Uterus (tissue), 4 donors: ENCODE results near the gene REV3L. TPM values are rescaled to one million over a fixed set of nuclear protein-coding genes. Genes with fewer than 3 reads are reported as not detected.
A peak's percentile ranks its signal among the peaks of the same experiment; 100 is the strongest.

ENCODE experiments used
- DNase-seq, 2 donors: peaks; one replicate each; pipeline ENCODE4 v3.0.0-alpha.2; 2019 to 2020
- H3K27ac ChIP-seq, 2 donors: fragments of 200-600 bp; sonication (generic); 1 replicate in 1 of 2; 2 replicates in 1 of 2; pipeline ENCODE4 v1.5.1; 2016 to 2018
- H3K27me3 ChIP-seq, 2 donors: fragments of 200-600 bp; sonication (generic); one replicate each; pipeline ENCODE4 v1.5.1; 2018 to 2019; ENCODE audit warnings: control low read depth in 1 of 2
- H3K36me3 ChIP-seq, 2 donors: fragments of 200-600 bp; sonication (generic); one replicate each; pipeline ENCODE4 v1.5.1; 2019; ENCODE audit warnings: control low read depth in 1 of 2
- H3K4me1 ChIP-seq, 2 donors: fragments of 200-600 bp; sonication (generic); one replicate each; pipeline ENCODE4 v1.5.1; 2018 to 2019; ENCODE audit warnings: control low read depth in 1 of 2
- H3K4me3 ChIP-seq, 2 donors: fragments of 200-600 bp; sonication (generic); 1 replicate in 1 of 2; 2 replicates in 1 of 2; pipeline ENCODE4 v1.5.1; 2018 to 2019; ENCODE audit warnings: mild to moderate bottlenecking in 1 of 2
- H3K9me3 ChIP-seq, 2 donors: fragments of 200-600 bp; sonication (generic); one replicate each; pipeline ENCODE4 v1.5.1; 2019; ENCODE audit warnings: control low read depth in 1 of 2
- POLR2A ChIP-seq, 2 donors: fragments of 450-650 bp; IDR thresholded peaks; one replicate each; pipeline ENCODE4 v1.6.1; 2016; ENCODE audit warnings: antibody characterized with exemption in 2 of 2, mild to moderate bottlenecking in 1 of 2, moderate library complexity in 1 of 2
- intact Hi-C: fragments of 100-400 bp; cut with DNase I; formaldehyde crosslinking; loops from one replicate; pipeline ENCODE4 v1.15.1; 2023; ENCODE audit warnings: low total_unique reads
- total RNA-seq, 4 donors: library from RNA; depleted of rRNA in 3 of 4; stranded (reverse); fragments of >200 nt in 3 of 4; gene quantifications; one replicate each; pipeline versions ENCODE4 v1.1.0 to v1.2.4, GENCODE V29; 2014 to 2023
- TF ChIP-seq, protein P1 (sequence below), 4 experiments: fragments of 200-600 bp in 2 of 4; fragments of 450-650 bp in 2 of 4; sonication (generic) in 2 of 4; IDR thresholded peaks; one replicate each; pipeline ENCODE4 v1.5.1; 2016 to 2019; ENCODE audit warnings: antibody characterized with exemption in 4 of 4, mild to moderate bottlenecking in 2 of 4, moderate library complexity in 1 of 4
- donor health status: DM: yes; HTN: yes; CAD: no.

The REV3L gene
- total RNA-seq, 4 donors from 2014 or later, result 67.9 to 318 (median 127) TPM

DNA sequence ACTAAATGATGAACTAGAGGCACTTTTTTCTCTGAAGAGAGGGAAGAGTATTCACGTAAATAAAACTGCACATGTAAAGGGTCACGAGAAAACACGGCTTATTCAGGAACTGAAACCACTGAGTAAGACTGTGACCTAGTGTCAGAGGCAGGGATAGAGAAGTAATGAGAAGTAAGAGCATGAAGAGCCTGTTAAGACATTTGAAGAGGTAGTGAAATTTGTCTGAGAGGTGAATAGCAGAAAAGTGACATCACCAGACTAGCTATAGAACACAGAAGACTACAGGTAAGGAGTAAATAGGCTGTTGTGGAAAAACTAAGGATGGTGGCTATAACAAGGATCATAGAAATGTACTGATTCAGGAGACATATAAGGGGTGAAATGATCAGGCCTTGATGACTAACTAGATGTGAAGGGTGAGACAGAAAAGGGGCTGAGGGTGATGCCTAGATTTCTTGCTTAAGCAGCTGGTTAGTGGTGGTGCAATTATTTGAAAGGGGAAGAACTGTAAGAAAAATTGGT, 76.8 kb downstream of the REV3L start:
- no peaks in the 10 kb centered on the region for H3K4me1 ChIP-seq
- TF ChIP-seq, protein P1, sequence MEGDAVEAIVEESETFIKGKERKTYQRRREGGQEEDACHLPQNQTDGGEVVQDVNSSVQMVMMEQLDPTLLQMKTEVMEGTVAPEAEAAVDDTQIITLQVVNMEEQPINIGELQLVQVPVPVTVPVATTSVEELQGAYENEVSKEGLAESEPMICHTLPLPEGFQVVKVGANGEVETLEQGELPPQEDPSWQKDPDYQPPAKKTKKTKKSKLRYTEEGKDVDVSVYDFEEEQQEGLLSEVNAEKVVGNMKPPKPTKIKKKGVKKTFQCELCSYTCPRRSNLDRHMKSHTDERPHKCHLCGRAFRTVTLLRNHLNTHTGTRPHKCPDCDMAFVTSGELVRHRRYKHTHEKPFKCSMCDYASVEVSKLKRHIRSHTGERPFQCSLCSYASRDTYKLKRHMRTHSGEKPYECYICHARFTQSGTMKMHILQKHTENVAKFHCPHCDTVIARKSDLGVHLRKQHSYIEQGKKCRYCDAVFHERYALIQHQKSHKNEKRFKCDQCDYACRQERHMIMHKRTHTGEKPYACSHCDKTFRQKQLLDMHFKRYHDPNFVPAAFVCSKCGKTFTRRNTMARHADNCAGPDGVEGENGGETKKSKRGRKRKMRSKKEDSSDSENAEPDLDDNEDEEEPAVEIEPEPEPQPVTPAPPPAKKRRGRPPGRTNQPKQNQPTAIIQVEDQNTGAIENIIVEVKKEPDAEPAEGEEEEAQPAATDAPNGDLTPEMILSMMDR (IDR thresholded peaks at IDR 0.05), result no peak
- no peak for TF ChIP-seq POLR2A (IDR thresholded peaks at IDR 0.05)
- intact Hi-C loops, result no loop called here
- no peak for DNase-seq
- H3K4me3 ChIP-seq, result no peak overlapping the region
- peak overlapping the region in 1 of 2 donors; percentile 36 for H3K27ac ChIP-seq
- no peaks in the 10 kb centered on the region for H3K36me3 ChIP-seq
- H3K27me3 ChIP-seq, result no peaks in the 10 kb centered on the region
- peaks cover 0 to 9% of the 10 kb centered on the region in 2 donors for H3K9me3 ChIP-seq

DNA sequence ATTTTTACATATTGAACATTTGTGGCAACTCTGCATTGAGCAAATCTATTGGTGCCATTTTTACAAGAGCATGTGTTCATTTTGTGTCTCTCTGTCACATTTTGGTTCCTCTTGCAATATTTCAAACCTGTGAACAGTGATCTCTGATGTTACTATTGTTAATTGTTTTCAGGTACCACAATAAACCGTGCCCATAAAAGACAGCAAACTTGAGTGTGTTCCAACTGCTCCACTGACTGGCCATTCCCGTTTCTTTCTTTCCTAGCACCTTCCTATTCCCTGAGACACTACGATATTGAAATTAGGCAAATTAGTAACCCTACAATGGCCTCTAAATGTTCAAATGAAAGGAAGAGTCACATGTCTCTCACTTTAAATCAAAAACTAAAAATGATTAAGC, 79.6 kb downstream of the REV3L start:
- H3K36me3 ChIP-seq, result no peaks in the 10 kb centered on the region

GRCh38 chr6:111399626-111400025, 83.4 kb downstream of the REV3L start:
- H3K9me3 ChIP-seq, result peaks cover 0 to 7% of the 10 kb centered on the region in 2 donors
- intact Hi-C loops, result no loop called here
- H3K4me1 ChIP-seq, result no peaks in the 10 kb centered on the region
- no peaks in the 10 kb centered on the region for H3K36me3 ChIP-seq
- TF ChIP-seq, protein P1 (IDR thresholded peaks at IDR 0.05), result no peak
- no peak for TF ChIP-seq POLR2A (IDR thresholded peaks at IDR 0.05)
- no peaks in the 10 kb centered on the region for H3K27me3 ChIP-seq
- H3K27ac ChIP-seq, result no peak overlapping the region
- H3K4me3 ChIP-seq, result no peak overlapping the region
- no peak for DNase-seq

More for the DNA sequence above, 79.6 kb downstream of the REV3L start:
- TF ChIP-seq POLR2A (IDR thresholded peaks at IDR 0.05), result no peak
- TF ChIP-seq, protein P1 (IDR thresholded peaks at IDR 0.05), result no peak
- H3K27ac ChIP-seq, result no peak overlapping the region
- H3K27me3 ChIP-seq, result no peaks in the 10 kb centered on the region
- H3K4me3 ChIP-seq, result no peak overlapping the region
- intact Hi-C loops, result no loop called here
- DNase-seq, result no peak
- no peaks in the 10 kb centered on the region for H3K4me1 ChIP-seq
- H3K9me3 ChIP-seq, result peaks cover 0 to 9% of the 10 kb centered on the region in 2 donors

GRCh38 chr6:111388681-111389080, 94.3 kb downstream of the REV3L start:
- TF ChIP-seq, protein P1 (IDR thresholded peaks at IDR 0.05), result no peak
- TF ChIP-seq POLR2A (IDR thresholded peaks at IDR 0.05), result no peak
- Histone ChIP-seq H3K27ac (no peak overlapping the region), H3K27me3 (no peaks in the 10 kb centered on the region), H3K4me1 (no peaks in the 10 kb centered on the region), H3K4me3 (no peak overlapping the region), H3K36me3 (no peaks in the 10 kb centered on the region), H3K9me3 (no peaks in the 10 kb centered on the region)
- no peak for DNase-seq
- intact Hi-C loops, result no loop called here

- Histone ChIP-seq H3K4me1 (no peaks in the 10 kb centered on the region), H3K36me3 (no peaks in the 10 kb centered on the region), H3K4me3 (no peak overlapping the region), H3K27ac (no peak overlapping the region), H3K27me3 (no peaks in the 10 kb centered on the region), H3K9me3 (no peaks in the 10 kb centered on the region)
- intact Hi-C loops, result no loop called here
- TF ChIP-seq, protein P1 (IDR thresholded peaks at IDR 0.05), result no peak
- TF ChIP-seq POLR2A (IDR thresholded peaks at IDR 0.05), result no peak
- no peak for DNase-seq
Measured at GRCh38 chr6:111382476-111383294, 100.3 kb downstream of the REV3L start.
